DMS153 treated with DMSO at 0.1 percent for 48 hours (cell line): ENCODE results near the gene MRPL19.
A peak's percentile ranks its signal among the peaks of the same experiment; 100 is the strongest.

ENCODE experiments used
- DNase-seq: peaks from one replicate; lab custom pipeline; 2025; ENCODE audit not compliant: unreplicated experiment; lab: John Stamatoyannopoulos, UW

MRPL19 gene

DNA sequence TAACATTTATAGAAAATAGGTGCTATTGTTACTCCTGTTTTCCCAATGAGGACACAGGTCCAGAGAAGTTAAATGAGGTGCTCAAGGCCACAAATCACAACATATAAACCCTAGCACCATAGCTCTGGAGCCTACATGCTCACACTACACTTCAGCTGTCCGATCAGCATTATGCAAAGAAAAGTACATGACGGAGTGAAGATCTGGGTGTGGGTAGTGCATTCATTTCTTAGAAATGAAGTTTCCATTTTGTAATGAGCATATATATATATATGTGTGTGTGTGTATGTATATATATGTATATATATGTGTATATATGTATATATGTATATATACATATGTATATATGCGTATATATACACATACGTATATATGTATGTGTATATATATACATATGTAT lies 30.2 kb upstream of the MRPL19 start:
- no peak for DNase-seq

DNA sequence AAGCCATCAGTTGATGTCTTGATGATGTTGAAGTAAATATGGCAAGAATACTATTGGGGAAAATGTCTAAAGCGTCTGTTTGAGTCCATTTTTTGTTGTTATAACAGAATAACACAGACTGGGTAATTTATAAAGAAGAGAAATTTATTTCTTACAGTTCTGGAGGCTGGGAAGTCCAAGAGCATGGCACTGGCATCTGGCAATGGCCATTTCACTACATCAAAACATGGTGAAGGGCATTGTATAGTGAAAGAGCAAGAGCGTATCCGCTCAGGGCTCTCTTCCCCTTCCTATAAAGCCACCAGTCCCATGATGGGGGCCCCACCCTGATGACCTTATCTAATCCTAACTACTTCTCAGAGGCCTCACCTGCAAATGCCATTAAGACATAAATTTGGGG lies 29.6 kb upstream of the MRPL19 start:
- no peak for DNase-seq

DNA sequence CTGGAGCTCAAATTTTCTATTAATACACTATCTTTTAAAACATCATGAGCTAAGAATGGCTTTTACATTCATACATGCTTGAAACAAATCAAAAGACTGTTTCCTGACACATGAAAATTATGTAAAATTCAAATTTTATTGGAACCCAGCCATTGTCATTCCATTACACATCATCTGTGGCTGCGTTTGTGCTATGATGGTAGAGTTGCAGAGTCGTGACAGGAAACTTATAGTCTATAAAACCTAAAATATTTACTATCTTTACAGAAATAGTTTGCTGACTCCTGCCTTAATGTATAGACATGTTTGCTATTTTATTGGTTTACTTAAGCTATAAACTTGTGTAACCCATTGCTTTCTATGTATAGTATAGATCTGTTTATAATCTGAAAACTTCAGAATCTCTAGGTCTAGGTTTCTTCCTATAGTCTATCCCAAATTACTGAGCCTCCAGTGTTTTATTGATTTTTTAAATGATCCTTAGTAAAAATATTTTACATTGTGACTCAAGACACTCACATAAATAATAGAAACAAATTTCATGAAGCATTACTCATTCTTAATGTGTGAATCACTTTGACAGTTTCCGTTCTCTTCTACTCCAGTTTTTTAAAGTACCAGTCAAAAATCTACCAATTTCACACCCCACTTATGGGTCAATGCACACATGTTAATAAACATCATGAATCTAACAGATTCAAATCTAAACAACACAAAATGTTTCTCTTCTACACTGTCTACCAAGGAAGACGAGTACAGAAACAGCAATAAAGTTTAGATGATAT lies 26.4 kb upstream of the MRPL19 start:
- DNase-seq: no peak

DNA sequence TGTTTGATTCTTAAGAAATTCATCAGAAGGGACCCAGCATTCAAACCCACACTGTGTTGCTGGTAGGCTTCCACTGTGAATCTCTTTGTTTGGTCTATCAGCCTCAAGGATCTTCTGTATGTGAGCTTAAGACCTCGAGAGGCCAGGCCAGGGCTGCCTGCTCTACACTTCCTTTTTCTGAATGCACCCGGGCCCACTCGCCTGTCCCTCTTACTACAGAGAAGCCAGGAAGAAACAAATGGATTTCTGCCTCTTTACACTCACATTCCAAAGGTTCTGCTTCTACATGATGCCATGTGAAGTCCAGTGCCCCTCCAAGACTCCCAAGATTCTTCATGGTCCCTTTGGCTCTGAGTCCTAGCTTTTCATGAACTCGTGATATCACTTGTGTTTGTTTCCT lies 25.4 kb upstream of the MRPL19 start:
- DNase-seq: no peak

DNA sequence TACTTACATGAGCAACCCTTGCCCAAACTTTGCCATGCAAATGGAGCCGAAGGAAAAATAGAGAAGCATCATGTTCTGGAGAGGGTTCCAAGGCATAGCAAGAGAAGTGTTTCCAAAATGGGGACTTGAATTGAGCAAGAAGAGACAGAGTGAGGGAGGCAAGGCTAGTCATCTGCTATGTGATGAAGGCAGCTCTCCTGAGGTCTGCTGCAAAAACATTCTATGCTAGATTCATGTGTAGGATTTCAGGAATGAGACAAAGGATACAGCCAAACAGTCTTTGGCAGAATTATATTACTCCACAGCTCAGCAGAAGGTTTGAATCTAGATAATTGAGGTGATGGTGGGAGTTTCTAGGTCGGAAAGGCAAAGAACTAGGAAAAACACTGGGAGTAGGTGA lies 24.1 kb upstream of the MRPL19 start:
- DNase-seq: no peak

DNA sequence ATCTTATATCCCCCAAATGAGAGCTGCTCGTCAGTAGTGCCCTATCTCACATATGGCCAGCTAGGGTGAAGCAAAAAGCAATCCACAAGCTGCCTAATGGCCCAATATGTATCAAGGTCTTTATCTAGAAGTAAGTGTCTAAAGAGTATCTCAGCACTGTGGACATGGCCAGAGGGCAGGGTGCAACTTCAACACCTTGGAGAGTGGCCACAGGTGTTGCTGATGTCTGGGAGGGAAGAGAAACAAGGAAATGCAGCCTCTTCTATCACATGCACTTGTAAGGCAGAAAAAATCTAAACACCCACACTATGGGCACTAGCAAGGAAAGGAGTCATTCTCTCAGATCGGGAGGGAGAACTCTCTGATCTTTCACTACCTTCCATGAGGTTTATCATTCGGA lies 23.7 kb upstream of the MRPL19 start:
- DNase-seq: no peak

DNA sequence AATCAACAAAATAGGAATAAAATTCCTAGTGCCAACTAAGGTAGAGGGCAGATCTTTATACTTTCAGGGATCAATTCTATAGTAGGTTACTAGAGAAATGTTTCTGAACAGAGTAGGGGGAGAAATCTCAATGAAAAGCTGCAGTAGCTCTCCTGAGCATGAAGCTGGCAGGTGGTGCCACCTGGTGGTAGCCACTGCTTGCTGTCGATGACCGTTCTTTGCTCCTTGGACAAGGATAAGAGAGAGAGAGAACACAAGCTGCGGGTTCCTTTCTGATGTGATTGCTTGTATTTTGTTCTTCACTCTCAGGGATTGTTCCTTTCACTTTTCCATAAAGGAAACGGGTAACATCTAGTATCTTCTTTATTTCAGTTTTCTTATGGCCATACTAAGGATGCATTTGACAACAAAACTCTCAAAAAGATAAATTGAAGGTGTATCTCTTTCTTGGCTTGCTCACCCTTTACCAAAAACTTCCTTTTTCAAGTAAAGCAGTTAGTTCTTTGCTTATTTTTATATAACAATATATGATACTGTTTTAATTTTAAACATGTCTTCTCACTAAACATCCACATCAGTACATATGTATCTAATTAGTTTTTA lies 18.6 kb upstream of the MRPL19 start:
- peak; percentile 65 for DNase-seq

DNA sequence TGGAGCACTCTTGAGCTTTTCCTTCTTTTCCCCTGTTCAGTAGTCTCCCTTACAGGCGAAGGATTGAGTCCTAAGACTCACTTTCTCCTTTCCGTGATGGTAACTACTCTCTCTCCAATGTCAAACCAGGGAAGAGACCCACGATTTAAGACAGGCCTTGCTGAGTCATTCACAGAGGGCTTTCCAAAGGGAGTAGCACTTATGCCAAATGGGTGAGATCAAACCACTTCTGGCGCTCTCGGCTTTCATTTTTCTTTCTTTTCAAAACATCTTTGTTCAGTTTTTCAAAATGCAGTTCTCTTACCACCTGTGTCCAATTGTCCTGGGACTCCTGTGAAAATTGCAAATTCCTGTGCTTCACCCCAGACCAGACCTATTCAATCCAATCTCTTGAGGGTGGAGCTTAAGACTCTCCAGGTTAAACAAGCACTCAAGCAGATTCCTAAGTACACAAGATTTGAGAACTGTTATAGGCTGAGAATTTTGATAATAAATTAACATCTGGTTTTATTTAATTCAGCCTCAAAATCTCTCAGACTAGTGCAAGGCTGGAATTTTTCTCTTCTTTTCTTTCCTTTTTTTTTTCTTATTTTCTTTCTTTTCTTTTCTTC lies 14.4 kb upstream of the MRPL19 start:
- no peak for DNase-seq

DNA sequence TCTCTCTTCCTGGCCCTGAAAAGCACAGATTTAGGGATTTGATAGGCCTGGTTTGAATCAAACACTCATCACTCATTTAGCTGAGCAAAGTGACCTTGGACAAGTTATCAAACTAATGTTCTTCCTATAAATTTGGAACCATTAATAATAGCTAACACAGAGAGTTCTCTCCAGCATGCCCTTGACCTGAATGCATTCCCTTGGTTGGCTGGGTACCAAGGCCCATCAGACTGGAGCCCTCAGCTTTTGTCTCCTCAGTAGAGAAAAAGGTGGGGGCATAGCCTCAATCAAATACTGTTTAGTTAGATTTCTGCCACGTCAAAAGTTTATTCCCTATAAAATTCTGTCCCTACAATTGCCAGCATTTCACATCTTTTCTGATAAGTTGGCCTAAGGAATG lies 13.8 kb upstream of the MRPL19 start:
- DNase-seq: no peak

DNA sequence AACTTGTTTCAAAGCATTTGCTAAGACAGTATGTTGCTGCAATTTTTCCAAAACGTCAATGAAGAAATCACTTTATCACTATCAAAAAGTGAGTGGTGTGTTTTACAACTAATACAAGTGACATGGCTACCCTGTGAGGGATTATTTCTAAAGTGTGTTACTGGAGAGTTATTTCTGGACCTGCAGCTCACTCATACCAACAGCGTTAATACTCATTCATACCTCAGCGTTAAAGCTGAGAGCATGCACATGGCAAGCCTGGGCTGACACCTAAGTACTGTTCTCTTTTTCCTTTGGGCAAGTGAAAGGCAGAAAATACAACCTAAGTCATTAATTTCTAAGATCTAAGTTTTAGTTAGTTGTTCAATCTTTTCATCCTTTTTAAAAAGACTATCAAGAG lies 13.0 kb upstream of the MRPL19 start:
- no peak for DNase-seq

DNA sequence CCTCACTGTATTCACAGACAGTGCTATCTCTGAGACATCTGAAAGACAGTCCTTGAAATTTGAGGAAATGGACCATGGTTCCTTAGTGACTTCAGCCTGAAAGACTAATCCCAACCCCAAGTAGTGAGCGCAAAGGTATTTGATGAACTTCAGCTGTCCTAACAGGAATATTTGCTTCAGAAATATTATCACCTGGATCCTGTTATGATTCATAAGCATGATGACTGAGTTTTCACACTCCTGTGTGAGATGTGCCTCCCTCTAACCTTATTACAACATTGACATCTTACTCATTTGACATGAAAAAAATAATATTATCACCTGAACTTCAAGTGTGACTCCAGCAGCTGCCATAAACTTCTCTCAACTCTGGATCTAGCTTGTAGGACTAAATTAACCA lies 11.6 kb upstream of the MRPL19 start:
- DNase-seq: no peak

DNA sequence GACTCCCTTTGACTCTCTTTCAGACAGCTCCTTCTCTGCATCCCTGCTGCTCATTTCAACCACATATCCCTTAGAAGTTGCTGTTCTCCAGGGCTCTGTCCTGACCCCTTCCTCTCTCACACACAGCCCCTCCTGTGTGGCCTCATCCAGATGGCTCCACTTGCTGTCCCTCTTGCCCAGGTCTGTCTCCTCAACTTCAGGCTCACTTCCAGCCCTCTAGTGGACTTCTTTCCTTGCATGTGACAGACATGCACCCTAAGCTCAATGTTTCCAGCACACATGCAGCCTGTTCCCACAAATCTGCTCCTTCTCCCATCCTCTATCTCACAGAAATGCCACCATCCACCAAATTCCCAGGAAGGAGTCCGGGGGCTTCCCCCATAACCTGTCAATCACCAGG lies 9.0 kb upstream of the MRPL19 start:
- no peak for DNase-seq

DNA sequence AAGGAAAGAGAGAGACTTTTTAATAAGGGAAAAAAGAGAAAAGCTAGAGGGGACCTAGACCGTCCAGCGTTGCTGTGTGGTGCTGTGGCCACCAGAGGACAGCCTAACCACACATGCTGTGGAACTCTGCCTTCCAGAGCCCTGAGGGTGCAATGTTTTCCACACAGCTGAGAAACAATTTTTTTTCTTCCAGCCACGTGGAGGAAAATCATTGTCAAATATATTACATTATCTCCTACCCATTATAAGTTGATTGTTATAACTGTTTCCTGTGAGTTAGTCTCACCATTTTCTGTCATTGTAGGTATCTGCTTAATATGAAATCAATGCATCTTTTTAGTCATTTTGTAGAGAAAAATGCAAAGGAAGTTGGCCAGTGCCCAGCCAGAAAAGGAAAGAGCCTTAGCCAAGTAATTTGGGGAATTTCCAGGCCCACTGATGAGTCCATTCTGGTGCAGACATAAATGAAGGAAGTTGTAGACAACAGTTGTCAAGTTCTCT lies 5.9 kb upstream of the MRPL19 start:
- DNase-seq: no peak

DNA sequence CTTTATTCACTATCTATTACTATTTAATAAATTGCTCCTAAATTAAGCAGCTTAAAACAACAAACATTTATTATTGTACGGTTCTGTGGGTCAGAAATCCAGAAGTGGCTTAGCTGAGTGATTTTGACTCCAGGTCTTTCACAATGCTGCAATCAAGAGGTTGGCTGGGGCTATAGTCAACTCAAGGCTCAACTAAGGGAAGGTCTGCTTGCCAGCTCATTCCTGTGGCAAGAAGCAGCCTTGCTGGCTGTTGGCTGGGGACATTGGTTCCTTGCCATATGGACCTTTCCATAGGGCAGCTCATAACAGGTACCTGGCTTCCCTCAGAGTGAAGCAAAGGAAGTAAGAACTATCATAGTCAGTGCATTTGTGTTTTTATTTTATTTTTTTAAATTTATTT lies 5.0 kb upstream of the MRPL19 start:
- DNase-seq: no peak

DNA sequence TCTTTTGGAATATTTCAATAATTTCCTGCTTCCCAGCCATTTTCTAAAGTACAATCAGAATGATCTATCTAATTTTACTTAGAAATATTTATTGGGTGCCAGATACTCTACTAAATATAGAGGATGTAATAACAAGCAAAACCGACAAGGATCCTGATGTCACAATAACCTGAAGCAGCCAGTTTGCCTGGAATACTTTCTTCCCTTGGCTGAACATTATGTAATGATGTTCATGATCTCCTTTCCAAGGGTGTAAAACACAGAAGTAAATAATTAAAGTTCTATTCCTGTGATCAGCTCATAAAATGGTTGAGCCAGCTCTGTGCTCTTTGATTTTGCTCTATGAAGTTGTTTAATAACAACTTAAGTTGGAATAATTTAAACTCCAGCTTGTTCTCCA lies 2.6 kb upstream of the MRPL19 start:
- no peak for DNase-seq

DNA sequence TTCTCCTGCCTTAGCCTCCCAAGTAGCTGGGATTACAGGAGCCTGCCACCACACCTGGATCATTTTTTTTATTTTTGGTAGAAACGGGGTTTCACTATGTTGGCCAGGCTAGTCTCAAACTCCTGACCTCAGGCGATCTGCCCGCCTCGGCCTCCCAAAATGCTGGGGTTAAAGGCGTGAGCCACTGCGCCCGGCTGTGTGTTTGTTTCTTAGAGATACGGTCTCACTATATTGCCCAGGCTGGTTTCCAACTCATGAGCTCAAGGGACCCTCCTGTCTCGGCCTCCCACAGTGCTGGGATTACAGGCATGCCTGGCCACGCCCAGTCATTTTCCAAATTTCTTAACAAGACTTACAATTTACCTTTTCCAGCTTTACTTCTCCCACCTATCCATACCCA lies 940 bp upstream of the MRPL19 start:
- DNase-seq: no peak

DNA sequence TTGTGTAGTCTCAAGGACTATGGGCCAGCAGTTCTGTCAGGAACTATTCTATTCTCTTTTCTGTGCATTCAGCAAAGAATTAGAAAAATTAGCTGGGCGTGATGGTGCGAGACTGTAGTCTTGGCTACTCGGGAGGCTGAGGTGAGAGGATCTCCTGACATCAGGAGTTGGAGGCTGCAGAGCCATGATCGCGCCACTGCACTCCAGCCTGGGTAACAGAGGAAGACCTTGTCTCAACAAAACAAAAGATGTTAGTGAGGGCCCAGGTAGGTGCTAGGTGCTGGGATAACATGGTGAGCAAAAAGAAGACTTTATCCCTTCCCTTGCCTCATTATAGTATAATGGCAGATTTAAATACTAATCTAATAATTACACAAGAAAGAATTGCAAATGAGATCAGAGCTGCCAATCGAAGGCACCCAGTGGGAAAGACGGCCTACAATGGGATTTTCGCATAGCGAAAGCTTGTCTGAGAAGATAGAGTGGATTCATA lies 447 bp upstream of the MRPL19 start:
- DNase-seq: no peak

DNA sequence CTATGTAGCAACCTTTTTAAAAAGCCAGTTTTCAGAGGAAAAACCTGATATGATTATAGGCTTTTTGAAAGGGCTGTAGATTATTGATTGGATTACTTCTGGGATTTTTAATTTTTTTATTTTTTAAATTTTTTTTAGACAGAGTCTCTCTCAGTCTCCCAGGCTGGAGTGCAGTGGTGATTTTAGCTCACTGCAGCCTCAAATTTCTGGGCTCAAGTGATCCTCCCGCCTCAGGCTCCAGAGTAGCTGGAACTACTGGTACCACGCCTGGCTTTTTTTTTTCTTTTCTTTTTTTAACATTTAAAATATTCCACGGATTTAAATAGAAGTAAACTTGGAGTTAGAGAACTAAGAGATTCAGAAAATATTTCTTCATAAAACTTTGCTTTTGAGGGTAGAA lies 1.2 kb downstream of the MRPL19 start:
- no peak for DNase-seq

DNA sequence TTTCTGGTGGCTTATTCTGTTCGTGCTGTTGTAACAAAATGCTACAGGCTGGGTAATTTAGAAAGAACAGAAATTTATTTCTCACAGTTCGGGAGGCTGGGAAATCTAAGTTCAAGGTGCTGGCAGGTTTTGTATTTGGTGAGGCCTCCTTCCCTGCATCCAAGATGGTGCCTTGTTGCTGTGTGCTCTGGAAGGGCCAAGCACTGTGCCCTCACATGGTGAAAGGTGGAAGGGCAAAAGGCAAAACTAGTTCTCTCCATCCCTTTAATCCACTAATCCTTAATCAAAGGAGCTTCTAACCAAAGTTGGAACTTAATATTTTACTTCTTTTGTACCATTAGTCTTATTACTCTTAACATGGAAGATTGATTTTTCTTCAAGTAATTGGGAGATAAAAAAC lies 7.4 kb downstream of the MRPL19 start:
- no peak for DNase-seq

DNA sequence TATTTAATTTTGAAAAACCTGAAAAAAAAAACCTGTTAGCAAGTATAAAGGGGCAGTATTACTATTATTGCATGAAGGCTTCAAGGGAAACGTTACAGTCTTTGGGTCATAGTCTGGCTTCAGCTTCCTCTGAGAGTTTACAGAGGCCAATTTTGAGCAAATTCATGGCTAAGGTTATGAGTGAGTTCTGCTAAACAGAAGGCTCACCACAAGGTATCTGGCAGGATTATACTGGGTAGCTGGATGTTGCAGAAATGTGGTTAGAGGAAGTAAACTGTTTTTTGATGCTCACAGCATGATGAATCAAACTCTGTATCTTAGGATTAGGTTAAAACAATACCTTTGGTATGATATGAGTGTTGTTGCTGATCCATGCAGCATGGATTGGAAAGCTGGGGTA lies 9.3 kb downstream of the MRPL19 start:
- no peak for DNase-seq

DNA sequence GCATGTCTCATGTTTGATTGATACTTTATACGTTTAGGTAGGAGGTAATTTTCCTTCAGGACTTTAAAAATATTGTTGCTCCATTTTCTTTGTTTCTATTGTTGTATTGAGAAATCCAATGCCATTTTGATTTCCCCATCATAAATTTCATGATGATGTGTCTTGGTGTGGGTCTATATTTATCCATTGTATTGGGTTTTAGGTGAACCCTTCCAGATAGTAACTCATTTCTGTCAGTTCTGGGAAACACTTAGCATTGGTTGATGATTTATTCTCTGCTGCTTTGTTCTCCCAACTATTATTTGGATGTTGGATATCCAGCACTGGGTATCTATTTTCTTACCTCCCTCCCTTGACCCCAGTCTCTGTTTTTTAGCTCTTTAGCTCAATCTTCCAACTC lies 10.0 kb downstream of the MRPL19 start:
- DNase-seq: no peak

DNA sequence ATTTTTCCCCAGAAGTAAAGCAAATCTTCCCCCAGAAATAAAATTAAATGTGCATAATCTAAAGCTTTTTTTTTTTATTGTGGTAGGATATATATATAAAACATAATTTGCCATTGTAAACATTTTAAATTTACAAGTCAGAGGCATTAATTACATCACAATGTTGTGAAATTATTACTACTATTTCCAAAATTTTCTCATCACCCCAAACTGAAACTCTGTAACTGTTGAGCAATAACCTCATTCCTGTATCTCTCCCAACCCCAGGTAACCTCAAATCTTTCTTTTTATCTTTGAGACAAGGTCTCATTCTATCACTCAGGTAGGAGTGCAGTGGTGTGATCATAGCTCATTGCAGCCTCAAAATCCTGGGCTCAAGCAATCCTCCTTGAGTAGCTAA lies 11.2 kb downstream of the MRPL19 start:
- no peak for DNase-seq
